HG03442 (cell line): ENCODE measurements around the gene PPIH.
"Not testable (repeated sequence)": the region's sequence is repeated elsewhere in the genome, so short reads cannot be mapped to it uniquely, and the experiment has no call there.

Experiments
- ATAC-seq: cut with Tn5 transposase; IDR thresholded peaks from one replicate; pipeline ENCODE4 v1.9.1; 2021; ENCODE audit warnings: mild to moderate bottlenecking, moderate library complexity; ENCODE audit not compliant: unreplicated experiment

PPIH gene

DNA sequence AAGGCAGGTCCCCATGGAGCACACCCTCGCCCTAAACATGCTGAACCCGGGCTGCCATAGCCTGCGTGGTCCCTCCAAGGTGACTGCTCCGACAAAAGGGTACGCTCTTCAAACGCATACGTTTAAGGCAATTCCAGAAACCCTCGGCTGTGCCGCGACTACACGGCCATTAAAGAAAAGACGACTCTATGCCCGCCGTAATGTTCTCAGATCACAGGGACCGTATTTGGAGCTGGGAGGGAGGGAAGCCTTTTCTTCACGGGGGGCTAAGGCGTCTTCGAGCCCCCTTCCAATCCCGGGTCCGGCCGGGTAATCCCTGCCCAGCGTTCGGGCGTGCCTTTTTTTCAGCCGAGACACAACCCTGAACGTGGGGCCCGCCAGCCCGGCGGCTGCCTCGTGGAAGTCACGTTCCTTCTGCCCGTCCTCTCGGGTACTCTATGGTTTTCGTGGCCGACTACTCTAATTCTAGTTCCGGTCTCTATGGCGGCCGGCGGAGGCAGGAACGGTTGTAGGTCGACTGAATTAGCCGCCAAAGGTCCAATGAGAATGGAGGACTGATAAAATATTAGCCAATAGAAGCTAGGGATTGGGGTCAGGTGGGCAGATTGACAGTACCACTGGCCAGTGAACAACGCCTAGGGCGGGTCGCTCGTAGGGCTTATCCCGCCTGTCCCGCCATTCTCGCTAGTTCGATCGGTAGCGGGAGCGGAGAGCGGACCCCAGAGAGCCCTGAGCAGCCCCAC, 23.7 kb downstream of the PPIH start, which contains the start of gene YBX1:
YBX1 (plus strand) TSS at position 678 of the 743 bp plus-strand sequence. CDS start 148 bp downstream, outside the sequence.
- peak; percentile 85 for ATAC-seq

DNA sequence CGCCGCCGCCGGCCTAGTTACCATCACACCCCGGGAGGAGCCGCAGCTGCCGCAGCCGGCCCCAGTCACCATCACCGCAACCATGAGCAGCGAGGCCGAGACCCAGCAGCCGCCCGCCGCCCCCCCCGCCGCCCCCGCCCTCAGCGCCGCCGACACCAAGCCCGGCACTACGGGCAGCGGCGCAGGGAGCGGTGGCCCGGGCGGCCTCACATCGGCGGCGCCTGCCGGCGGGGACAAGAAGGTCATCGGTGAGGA, 24.2 kb downstream of the PPIH start:
- not testable (repeated sequence) for ATAC-seq

DNA sequence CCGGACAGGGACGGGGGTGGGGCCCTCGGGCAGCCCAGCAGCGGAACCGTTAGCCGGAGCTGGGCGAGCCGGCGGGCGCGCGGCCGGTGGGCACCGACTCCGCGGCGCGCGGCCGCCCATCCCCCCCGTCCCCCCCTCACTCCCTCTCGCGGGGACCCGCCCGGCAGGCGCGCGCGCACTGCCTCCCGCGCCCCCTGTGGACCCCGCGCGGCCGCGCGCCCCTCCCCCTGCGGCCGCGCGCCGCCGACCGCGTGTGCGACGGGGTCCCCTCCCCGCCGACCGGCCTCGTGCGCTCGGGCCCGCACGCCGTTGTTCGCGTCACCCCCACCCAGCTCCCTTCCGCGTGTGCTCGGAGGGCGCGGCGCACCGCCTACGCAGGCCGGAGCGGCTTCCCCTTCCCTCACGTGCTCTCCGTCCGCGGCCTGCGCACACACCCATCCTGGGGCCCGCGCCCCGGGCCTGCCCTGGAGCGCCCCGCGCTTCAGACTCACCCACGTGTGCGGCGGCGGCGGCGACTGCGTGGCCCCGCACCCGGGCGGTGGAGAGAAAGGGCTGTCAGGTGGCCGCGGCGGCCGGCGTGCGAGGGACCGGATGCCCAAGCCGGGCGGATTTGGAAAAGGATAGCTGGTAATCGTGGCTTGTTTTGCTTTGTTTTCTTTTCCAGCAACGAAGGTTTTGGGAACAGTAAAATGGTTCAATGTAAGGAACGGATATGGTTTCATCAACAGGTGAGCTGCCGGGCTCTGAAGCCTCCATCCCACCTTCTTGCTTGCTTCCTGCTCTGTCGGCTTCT, 24.7 kb downstream of the PPIH start:
- peak; percentile 38 for ATAC-seq

DNA sequence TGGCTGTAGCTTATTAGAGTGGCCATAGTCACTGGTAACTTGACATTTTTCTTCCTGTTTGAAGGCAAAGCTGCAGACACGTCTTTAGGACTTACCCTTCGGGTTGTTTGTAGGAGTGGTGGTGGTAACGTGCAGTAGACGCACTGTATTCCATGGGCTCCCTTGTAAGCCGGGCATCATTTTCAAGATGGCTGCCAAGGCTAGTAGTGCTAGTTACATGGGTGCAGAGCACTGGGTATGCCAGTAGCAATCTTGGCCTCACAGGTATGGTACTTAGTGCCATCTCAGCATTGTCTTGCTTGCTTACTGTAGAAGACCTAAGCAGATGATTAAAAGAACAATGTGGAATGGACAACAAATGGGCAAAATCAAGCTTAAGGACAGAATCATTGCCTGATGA, 25.9 kb downstream of the PPIH start:
- no peak for ATAC-seq

DNA sequence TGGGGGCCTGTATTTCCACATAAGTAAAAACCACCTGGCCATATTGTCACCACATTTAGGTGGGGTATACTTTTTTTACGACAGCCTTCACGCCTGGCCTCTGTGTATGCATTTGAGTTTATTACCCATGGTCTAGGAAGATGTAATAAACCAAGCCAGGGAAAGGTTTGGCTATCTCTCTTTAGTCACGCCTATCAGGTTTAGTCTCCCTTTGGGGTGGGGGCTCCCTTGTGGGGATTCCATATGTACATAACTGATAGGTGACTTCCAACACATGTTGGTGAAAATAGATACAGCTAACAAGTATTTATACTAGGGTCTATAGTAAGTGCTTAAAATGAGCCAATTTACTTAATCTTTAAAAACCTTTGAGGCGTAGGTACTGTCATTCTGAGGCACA, 28.2 kb downstream of the PPIH start:
- no peak for ATAC-seq

DNA sequence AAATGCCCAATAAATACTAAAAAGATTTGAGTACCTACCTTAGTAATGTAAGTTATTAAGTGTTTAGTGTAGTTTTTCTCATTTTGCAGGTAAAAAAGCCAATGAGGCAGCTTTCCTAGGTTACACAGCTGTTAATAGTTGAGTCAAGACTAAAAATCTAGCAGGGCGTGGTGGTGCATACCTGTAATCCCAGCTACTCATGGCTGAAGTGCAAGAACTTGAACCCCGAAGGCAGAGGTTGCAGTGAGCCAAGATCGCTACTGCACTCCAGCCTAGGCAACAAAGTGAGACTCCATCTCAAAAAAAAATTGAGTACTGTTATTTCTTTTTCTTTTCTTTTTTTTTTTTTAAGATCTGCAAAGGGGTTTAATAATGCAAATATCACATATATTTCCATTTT, 31.7 kb downstream of the PPIH start:
- no peak for ATAC-seq

DNA sequence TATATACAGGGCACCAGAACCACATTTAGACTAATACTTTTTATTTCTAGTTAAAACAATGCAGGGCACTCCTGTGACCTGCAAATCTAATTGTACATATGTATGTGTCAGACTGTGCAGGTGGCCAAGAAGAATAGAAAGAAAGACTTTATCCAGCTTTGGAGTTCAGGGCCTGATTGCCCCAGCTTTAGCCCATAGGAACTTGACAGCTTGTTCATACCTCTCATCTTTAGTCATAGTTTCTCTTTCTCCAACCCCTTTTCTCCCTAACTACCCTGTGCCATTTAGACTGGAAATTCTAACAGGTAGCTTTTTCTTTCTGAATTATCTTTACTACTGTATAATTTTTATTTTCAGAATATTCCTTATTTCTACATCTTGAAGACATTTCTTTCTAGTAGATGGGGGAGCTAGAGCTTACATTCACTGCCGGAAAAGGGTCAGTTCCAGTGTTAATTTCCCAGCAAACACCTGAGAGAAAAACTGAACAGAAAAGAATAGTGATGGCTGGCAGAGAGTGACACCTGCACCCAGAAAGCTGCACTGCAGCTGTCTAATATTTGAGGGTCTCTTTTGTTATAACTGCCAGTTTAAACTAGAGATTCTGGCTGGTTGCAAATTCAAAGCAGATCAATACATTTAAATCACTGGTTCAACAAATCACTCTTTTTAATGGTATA, 32.4 kb downstream of the PPIH start:
- ATAC-seq: no peak

DNA sequence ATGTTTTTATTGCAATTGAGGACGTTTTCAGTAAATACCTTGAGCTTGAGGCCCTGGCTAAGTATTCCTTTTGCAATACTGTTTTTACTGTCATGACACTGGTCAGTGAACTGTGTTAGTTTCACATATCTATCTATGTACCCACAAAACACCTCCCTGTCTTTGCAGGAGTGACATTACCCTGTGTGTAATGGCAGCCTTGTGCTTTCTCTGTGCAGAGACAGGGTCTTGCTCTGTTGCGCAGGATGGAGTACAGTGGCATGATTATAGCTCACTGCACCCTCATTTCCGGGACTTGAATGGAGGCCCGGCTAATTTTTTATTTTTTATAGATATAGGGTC, 32.9 kb downstream of the PPIH start:
- ATAC-seq: no peak

DNA sequence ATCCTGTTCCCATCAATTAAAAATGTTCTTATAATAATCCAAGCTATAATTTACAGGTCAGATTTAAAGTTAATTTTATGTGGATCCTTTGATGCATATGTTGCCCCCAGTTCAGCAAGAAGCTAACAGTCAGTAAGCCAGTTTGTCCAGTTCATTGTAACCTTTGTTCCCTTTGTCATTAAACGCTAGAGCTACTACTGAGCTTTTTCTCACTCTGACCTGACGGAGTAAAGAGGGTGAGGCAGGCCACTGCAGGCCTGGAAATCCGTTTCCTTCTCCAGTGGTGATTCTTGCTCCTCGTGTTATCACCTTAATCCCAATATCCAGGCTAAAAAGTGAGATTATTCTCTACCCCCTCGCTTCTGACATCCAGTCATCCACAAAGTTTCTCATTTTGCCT, 34.2 kb downstream of the PPIH start:
- no peak for ATAC-seq

DNA sequence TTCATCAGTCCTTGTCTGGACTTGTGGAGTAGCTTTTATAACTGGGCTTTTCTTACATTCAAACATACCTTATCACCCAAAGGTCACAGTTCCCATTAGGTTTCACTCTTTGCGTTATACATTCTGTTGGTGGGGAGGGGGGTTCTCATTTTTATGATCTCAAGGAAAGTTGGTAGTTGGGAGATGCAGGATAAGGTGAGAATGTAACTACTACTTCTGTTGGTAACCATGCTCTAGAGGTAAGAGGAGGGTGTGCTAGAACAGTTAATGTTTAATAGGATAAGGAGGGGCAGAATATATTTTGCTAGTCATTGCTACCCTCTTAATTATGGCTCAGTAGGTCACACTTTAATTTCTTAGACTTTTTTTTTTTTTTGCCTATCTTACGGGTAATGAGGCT, 34.7 kb downstream of the PPIH start:
- no peak for ATAC-seq

DNA sequence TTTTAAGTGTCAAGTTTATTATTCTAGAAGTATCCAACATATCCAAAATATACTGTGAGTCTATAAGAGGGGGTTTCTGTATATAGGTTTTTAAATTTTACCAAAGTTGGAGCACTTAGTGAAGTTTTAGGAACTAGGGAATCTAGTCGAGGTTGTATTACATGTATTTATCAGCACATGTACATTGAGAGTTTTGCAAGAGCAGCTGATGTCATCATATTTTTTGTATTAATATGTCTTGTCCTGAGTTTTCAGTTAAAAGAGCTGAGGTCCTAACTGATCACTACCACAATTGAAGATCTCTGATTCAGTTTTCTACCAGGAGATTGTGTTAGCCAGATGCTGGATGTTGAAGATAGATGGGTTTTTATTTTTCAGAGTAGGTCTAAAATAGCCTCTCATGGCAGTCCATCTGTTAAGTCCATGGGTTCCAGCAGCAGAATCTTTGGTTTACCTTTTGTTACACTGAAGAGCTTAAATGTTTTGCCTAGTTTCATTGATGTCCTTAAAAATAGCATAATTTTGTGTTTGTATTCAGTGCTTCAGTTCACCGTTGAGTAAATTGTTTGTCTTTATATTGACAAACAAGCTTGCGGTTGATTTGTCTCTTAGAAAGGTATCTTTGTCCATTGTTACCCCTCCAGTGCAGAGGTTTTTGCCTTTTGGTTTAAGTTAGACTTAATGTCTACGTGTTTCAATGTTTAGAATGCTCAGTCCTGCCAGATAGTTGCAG, 40.0 kb downstream of the PPIH start:
- no peak for ATAC-seq

DNA sequence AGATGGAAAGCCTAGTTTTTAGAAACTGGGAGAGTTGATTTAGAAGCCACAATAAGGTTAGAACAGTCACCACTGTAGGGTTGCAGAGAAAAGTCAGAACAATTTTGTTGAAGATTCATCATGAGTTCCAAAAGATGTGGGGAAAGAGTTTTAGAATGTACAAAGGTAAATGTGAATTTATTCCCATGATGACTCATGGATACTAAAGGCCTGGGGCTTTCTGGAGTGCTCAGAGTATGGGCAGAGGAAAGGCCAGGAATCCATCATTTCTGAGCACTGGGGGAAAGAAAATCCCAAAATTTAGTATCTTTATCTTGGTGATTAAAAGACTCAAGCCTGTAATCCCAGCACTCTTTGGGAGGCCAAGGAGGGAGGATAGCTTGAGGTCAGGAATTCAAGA, 41.8 kb downstream of the PPIH start:
- no peak for ATAC-seq

DNA sequence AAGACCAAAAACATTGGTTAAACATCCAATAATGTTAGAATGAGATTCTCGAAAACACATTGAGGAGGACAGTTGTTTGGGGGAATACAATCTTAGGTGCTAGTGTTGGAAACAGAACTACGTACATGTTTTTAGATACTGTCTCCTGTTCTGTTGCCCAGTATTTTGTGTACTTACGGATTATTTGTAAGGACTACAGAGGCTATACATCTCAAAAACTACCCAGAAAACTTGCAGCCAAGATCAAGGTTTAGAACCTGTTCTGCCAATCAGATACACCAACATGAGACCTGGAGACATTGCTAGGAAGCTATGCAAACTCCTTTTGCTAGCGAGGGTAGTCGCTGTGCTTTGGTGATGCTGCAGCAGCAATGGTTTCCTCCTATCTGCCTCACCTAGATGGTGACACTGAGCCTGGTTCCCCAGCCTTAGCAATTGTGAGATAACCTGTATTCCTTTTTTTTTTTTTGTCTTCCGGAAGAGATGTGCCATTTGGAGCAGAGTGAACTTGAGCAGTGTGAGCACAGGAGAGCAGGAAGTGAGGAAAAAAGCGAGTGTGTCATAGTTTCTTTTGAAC, 45.8 kb downstream of the PPIH start:
- no peak for ATAC-seq

DNA sequence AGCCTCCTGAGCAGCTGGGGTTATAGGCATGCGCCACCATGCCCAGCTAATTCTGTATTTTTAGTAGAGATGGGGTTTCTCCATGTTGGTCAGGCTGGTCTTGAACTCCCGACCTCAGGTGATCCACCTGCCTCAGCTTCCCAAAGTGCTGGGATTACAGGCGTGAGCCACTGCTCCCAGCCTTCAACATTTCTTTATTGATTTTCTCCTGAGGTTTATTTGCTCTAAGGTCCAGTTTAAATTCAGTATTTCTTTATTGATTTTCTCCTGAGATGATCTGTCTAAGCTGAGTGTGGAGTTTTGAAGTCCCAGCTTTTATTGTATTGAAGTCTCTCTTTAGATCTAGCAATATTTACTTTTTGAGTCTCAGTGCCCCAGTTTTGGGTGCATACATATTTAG, 54.6 kb downstream of the PPIH start:
- not testable (repeated sequence) for ATAC-seq

DNA sequence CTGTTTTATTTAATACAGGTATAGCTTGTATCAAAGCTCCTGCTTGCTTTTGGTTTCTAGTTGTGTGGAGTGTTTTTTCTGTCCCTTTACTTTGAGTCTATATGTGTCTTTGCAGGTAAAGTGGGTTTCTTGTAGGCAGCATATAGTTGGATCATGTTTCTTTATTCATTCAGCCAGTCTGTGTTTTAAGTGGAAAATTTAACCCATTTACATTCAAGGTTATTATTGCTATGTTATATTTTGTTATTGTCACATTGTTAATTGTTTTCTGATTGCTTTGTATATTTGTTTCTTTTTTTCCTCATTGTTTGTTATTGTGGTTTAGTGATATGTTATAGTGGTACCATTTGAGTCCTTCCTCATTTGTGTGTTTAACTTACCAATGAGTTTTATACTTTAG, 55.1 kb downstream of the PPIH start:
- ATAC-seq: no peak

DNA sequence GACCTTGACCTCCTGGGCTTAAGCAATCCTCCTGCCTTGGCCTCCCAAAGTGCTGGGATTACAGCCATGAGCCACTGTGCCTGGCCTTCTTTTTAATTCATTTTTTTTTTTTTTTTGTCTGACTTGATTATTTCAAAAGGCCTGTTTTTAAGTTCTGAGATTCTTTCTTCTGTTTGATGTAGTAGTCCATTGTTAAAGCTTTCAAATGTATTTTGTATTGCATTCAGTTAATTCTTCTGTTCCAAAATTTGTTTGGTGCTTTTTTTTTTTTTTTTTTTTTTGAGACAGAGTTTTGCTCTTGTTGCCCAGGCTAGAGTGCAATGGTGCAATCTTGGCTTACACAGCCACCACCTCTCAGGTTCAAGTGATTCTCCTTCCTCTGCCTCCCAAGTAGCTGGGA, 56.2 kb downstream of the PPIH start:
- ATAC-seq: not testable (repeated sequence)

DNA sequence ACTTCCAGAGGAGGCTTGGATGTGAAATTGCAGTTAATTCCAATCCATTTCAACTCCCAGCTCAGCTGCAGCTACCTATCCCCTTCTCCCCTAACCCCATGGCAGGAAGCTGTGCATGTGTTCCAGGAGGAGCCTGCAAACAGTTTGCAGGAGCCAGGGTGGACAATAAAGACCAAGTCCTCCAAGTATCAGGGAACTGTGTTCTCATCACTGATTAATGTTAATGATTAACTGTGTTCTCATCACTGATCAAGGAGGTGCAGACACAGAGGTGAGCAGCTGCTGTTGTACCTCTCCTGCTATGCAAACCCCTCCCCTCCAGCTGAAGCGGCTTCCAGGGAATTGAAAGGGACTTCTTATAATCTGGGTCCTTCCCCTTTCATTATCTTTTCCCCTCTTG, 62.6 kb downstream of the PPIH start:
- no peak for ATAC-seq

DNA sequence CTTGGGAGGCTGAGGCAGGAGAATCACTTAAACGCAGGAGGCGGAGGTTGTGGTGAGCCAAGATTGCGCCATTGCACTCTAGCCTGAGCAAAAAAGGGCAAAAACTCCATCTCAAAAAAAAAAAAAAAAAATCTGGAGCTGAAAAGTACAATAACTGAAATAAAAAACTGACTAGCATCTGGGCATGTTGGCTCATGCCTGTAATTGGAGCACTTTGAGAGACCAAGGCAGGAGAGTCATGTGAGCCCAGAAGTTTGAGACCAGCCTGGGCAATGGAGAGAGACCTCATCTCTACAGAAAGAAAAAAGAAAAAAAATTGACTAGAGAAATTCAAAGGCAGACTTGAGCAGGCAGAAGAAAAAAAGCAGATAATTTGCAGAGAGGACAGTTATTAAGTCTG, 63.7 kb downstream of the PPIH start:
- ATAC-seq: no peak

DNA sequence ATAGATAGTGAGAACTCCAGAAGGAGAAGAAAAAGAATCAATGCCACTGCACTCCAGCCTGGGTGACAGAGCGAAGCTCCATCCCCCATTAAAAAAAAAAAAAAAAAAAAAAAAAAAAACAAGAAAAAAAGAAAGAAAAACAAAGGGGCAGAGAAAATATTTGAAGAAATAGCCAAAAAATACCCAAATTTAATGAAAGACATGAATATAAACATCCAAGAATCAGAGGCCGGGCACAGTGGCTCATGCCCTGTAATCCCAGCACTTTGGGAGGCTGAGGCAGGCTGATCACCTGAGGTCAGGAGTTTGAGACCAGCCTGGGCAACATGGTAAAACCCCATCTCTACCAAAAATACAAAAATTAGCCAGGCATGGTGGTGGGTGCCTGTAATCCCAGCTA, 64.2 kb downstream of the PPIH start:
- ATAC-seq: not testable (repeated sequence)

DNA sequence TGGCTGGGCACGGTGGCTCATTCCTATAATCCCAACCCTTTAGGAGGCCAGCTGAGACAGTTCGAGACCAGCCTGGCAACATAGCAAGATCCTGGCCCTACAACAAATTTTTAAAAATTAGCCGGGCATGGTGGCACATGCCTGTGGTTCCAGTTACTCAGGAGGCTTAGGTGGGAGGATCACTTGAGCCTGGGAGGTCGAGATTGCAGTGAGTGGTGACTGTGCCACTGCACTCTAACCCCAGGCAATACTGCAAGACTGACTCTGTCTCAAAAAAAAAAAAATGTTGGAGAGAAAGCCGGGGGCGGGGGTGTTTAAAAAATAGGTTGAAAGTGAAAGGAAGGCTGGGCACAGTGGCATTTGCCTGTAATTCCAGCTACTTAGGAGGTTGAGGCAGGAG, 65.3 kb downstream of the PPIH start:
- ATAC-seq: no peak

DNA sequence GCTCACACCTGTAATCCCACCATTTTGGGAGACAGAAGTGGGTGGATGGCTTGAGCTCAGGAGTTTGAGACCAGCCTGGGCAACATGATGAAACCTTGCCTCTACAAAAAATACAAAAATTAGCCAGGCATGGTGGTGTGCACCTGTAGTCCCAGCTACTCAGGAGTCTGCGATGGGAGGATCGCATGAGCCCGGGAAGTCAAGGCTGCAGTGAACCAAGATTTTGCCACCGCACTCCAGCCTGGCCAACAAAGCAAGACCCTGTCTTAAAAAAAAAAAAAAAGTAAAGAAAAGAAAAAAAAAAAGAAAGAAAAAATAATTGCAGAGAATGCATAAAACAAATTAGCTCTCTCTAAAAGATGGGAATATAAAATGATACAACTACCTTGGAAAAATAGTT, 67.6 kb downstream of the PPIH start:
- ATAC-seq: not testable (repeated sequence)
